GM19467 (cell line): ENCODE results near the gene PABPC1L2B.
"Not testable (repeated sequence)": the region's sequence is repeated elsewhere in the genome, so short reads cannot be mapped to it uniquely, and the experiment has no call there.

ENCODE experiments used
- ATAC-seq: cut with Tn5 transposase; IDR thresholded peaks from one replicate; pipeline ENCODE4 v1.9.1; 2021; ENCODE audit warnings: mild to moderate bottlenecking, moderate library complexity; ENCODE audit not compliant: unreplicated experiment

Gene PABPC1L2B

GRCh38 chrX:73002733-73003132 is at the start of gene PABPC1L2B:
TSS of gene PABPC1L2B (plus strand) at chrX:73002939. CDS start at chrX:73003643, 704 bp downstream.
- not testable (repeated sequence) for ATAC-seq

GRCh38 chrX:72959971-72960370 is 42.8 kb upstream of the PABPC1L2B start:
- ATAC-seq = not testable (repeated sequence)

- ATAC-seq = not testable (repeated sequence)
These were observed 30.9 kb upstream of the PABPC1L2B start for GRCh38 chrX:72971859-72972258.

GRCh38 chrX:72974885-72975284 is 27.9 kb upstream of the PABPC1L2B start:
- ATAC-seq = not testable (repeated sequence)

- not testable (repeated sequence) for ATAC-seq
These were observed 21.8 kb upstream of the PABPC1L2B start for GRCh38 chrX:72980894-72981469.

GRCh38 chrX:73004032-73004431 is 1.3 kb downstream of the PABPC1L2B start:
- not testable (repeated sequence) for ATAC-seq

GRCh38 chrX:73021361-73022092 is 18.8 kb downstream of the PABPC1L2B start:
- no peak for ATAC-seq

- ATAC-seq = not testable (repeated sequence)
These were observed 19.3 kb downstream of the PABPC1L2B start for GRCh38 chrX:73022093-73022445.

- ATAC-seq = no peak
These were observed 26.1 kb downstream of the PABPC1L2B start for GRCh38 chrX:73028876-73029275.
